Stomach (tissue), 9 donors: ENCODE results near the gene MLXIPL. TPM values are rescaled to one million over a fixed set of nuclear protein-coding genes. Genes with fewer than 3 reads are reported as not detected.

ENCODE experiments used
- DNase-seq, 2 donors: peaks; one replicate each; pipeline versions ENCODE4 v3.0.0 to v3.0.0-alpha.2; 2013 to 2019
- H3K27ac ChIP-seq, 5 donors: fragments of 200-600 bp in 4 of 5; sonication (generic) in 4 of 5; one replicate each; pipeline ENCODE4 v1.5.1; 2013 to 2019; ENCODE audit warnings: mild to moderate bottlenecking in 1 of 5, moderate library complexity in 1 of 5
- H3K27me3 ChIP-seq, 3 donors: fragments of 200-600 bp; sonication (generic); one replicate each; pipeline ENCODE4 v1.5.1; 2017 to 2019; ENCODE audit warnings: mixed run types in 1 of 3
- H3K36me3 ChIP-seq, 4 donors: fragments of 200-600 bp; sonication (generic); 1 replicate in 3 of 4; 2 replicates in 1 of 4; pipeline ENCODE4 v1.5.1; 2016 to 2019
- H3K4me1 ChIP-seq, 4 donors: fragments of 200-600 bp; sonication (generic); one replicate each; pipeline ENCODE4 v1.5.1; 2016 to 2019
- H3K4me3 ChIP-seq, 4 donors: fragments of 200-600 bp; sonication (generic) in 3 of 4; one replicate each; pipeline ENCODE4 v1.5.1; 2016 to 2019; ENCODE audit warnings: mild to moderate bottlenecking in 1 of 4
- H3K9me3 ChIP-seq, 4 donors: fragments of 200-600 bp; sonication (generic); one replicate each; pipeline ENCODE4 v1.5.1; 2016 to 2019
- CTCF ChIP-seq, 7 experiments: fragments of 450-650 bp in 4 of 7; fragments of 200-600 bp in 3 of 7; sonication (generic) in 3 of 7; IDR thresholded peaks; one replicate each; pipeline ENCODE4 v1.5.1; 2016 to 2019; ENCODE audit warnings: antibody characterized with exemption in 7 of 7, control low read depth in 2 of 7, mild to moderate bottlenecking in 1 of 7
- EP300 ChIP-seq: sonication (generic); formaldehyde crosslinking; IDR thresholded peaks from one replicate; pipeline ENCODE4 v1.6.1; 2017; ENCODE audit warnings: antibody characterized with exemption
- POLR2A ChIP-seq, 4 donors: fragments of 450-650 bp; IDR thresholded peaks; one replicate each; pipeline ENCODE4 v1.6.1; 2016; ENCODE audit warnings: antibody characterized with exemption in 4 of 4, control low read depth in 2 of 4, mild to moderate bottlenecking in 1 of 4, moderate library complexity in 1 of 4
- POLR2AphosphoS5 ChIP-seq, 3 donors: sonication (generic); formaldehyde crosslinking; IDR thresholded peaks; one replicate each; pipeline ENCODE4 v1.6.1; 2016; ENCODE audit warnings: antibody characterized with exemption in 3 of 3
- WGBS, 5 donors: extraction: QIAGEN DNeasy Blood & Tissue Kit in 3 of 5; methylation state at CpG; one replicate each; pipeline versions ENCODE4 v1.1.5 to v1.1.7; 2013 to 2018; 5-methylcytosine and 5-hydroxymethylcytosine counted together
- intact Hi-C: fragments of 100-400 bp; cut with DNase I; formaldehyde crosslinking; loops from one replicate; pipeline ENCODE4 v1.15.1; 2023; ENCODE audit warnings: low total_unique reads
- polyA plus RNA-seq, 3 donors: library from polyadenylated mRNA; stranded (reverse); fragments of 200-250 nt; gene quantifications; one replicate each; pipeline ENCODE4 v1.2.3, GENCODE V29; 2013
- total RNA-seq, 5 donors: library from RNA; depleted of rRNA; stranded (reverse); fragments of >200 nt; gene quantifications; one replicate each; pipeline versions ENCODE4 v1.1.0 to v1.2.3, GENCODE V29; 2014 to 2016
- donor health status: healthy with polysubstance abuse.
- donor health status: Bipolar disorder and iron deficiency.
- donor health status: healthy.

Gene MLXIPL
- total and polyA plus RNA-seq, 8 donors = 2.4 to 102 (median 9.2) TPM

- no peaks in the 10 kb centered on the region for H3K27me3 ChIP-seq
- peaks cover 8 to 28% (median 26%) of the 10 kb centered on the region in 4 donors for H3K36me3 ChIP-seq
- intact Hi-C loops = no loop called here
- H3K9me3 ChIP-seq = no peaks in the 10 kb centered on the region
- 0 to 1% (median 0%) methylated on average over 32 to 75 of the region's 75 CpGs for WGBS, 5 donors
- TF ChIP-seq CTCF (IDR thresholded peaks at IDR 0.05) (peak in 1 of 7 experiments; percentile 12), EP300 (no peak), POLR2AphosphoS5 (IDR thresholded peaks at IDR 0.05) (peak; percentile 31 to 87 (median 78)), POLR2A (IDR thresholded peaks at IDR 0.05) (peak in 1 of 4 donors; percentile 66)
- peak within 1 kb of the TSS; percentile 73 to 91 (median 88) for H3K4me3 ChIP-seq
- H3K27ac ChIP-seq = peak within 1 kb of the TSS; percentile 92 to 98 (median 95)
- DNase-seq = peak; percentile 100
- peaks cover 14 to 59% (median 30%) of the 10 kb centered on the region in 4 donors for H3K4me1 ChIP-seq
Observed at GRCh38 chr7:73578342-73579128, 45.8 kb downstream of the MLXIPL start, which contains the start of gene TBL2. TBL2 (minus strand) TSS chr7:73578579; CDS start chr7:73578549, 30 bp downstream.

- no peak for TF ChIP-seq CTCF (IDR thresholded peaks at IDR 0.05)
- intact Hi-C loops = no loop called here
- H3K9me3 ChIP-seq = no peaks in the 10 kb centered on the region
- H3K27me3 ChIP-seq = no peaks in the 10 kb centered on the region
- 6 to 12% (median 7%) methylated on average over 23 to 32 of the region's 32 CpGs for WGBS, 5 donors
- peak overlapping the region; percentile 73 to 91 (median 88) for H3K4me3 ChIP-seq
- peaks cover 14 to 65% (median 30%) of the 10 kb centered on the region in 4 donors for H3K4me1 ChIP-seq
- peak overlapping the region; percentile 92 to 98 (median 95) for H3K27ac ChIP-seq
- H3K36me3 ChIP-seq = peaks cover 15 to 35% (median 34%) of the 10 kb centered on the region in 4 donors
- DNase-seq = peak in 1 of 2 donors; percentile 58
Observed at GRCh38 chr7:73577627-73578341, 46.5 kb downstream of the MLXIPL start.

GRCh38 chr7:73573791-73574190 is 50.5 kb downstream of the MLXIPL start:
- Histone ChIP-seq H3K27me3 (no peaks in the 10 kb centered on the region), H3K4me3 (no peak overlapping the region), H3K9me3 (no peaks in the 10 kb centered on the region), H3K36me3 (peaks cover 42 to 75% (median 74%) of the 10 kb centered on the region in 4 donors), H3K27ac (no peak overlapping the region), H3K4me1 (peaks cover 14 to 42% (median 22%) of the 10 kb centered on the region in 4 donors)
- no peak for DNase-seq
- intact Hi-C loops = no loop called here
- TF ChIP-seq CTCF (IDR thresholded peaks at IDR 0.05) (no peak), POLR2AphosphoS5 (IDR thresholded peaks at IDR 0.05) (no peak), EP300 (no peak), POLR2A (IDR thresholded peaks at IDR 0.05) (no peak)
- WGBS, 5 donors = 96 to 99% (median 96%) methylated on average over 8 to 11 of the region's 11 CpGs

- peaks cover 42 to 75% (median 75%) of the 10 kb centered on the region in 4 donors for H3K36me3 ChIP-seq
- intact Hi-C loops = no loop called here
Observed at GRCh38 chr7:73573276-73573675, 51.0 kb downstream of the MLXIPL start.

More at GRCh38 chr7:73573276-73573675, 51.0 kb downstream of the MLXIPL start:
- TF ChIP-seq CTCF (IDR thresholded peaks at IDR 0.05) (no peak), POLR2A (IDR thresholded peaks at IDR 0.05) (no peak), EP300 (no peak), POLR2AphosphoS5 (IDR thresholded peaks at IDR 0.05) (no peak)
- no peak for DNase-seq
- no peaks in the 10 kb centered on the region for H3K9me3 ChIP-seq
- no peak overlapping the region for H3K4me3 ChIP-seq
- H3K27me3 ChIP-seq = no peaks in the 10 kb centered on the region
- H3K4me1 ChIP-seq = peaks cover 14 to 41% (median 22%) of the 10 kb centered on the region in 4 donors
- no peak overlapping the region for H3K27ac ChIP-seq
- 91 to 98% (median 94%) methylated on average over 8 to 9 of the region's 9 CpGs for WGBS, 5 donors
